WTC11 (cell line): ENCODE data around the gene MAP3K6. TPM values are rescaled to one million over a fixed set of nuclear protein-coding genes. Genes with fewer than 3 reads are reported as not detected.

Source experiments
- ATAC-seq: fragments of 200-7000 bp; cut with Tn5 transposase; 2 replicates; pipeline ENCODE4 v1.10.0; 2021; ENCODE audit warnings: mild to moderate bottlenecking, moderate library complexity
- CTCF ChIA-PET: fragments of 300-600 bp; sonication (Branson Sonifier 250); formaldehyde crosslinking; loops from one replicate; lab custom pipeline; 2021; ENCODE audit warnings: antibody characterized with exemption; lab: Charles Lee
- POLR2A ChIA-PET: fragments of 350-600 bp; sonication (Branson Sonifier 250); formaldehyde crosslinking; loops from one replicate; lab custom pipeline; 2021; ENCODE audit warnings: antibody characterized with exemption; lab: Charles Lee
- DNase-seq: peaks from one replicate; pipeline ENCODE4 v3.0.0; 2021; ENCODE audit warnings: low spot score
- H3K27ac Mint-ChIP-seq: 2 replicates; pipeline ENCODE4 v1.8.0; 2021; ENCODE audit warnings: mixed read lengths
- H3K27me3 Mint-ChIP-seq: 2 replicates; pipeline ENCODE4 v1.8.0; 2021; ENCODE audit warnings: low read depth, mild to moderate bottlenecking, moderate library complexity, mixed read lengths
- H3K36me3 Mint-ChIP-seq: 2 replicates; pipeline ENCODE4 v1.8.0; 2021; ENCODE audit warnings: mixed read lengths
- H3K4me1 Mint-ChIP-seq: 2 replicates; pipeline ENCODE4 v1.8.0; 2022; ENCODE audit warnings: mixed read lengths
- H3K4me3 Mint-ChIP-seq: 2 replicates; pipeline ENCODE4 v1.8.0; 2021; ENCODE audit warnings: mild to moderate bottlenecking, moderate library complexity, mixed read lengths
- H3K9me3 Mint-ChIP-seq: 2 replicates; pipeline ENCODE4 v1.8.0; 2021; ENCODE audit warnings: mixed read lengths
- ETV6 ChIP-seq: sonication (generic); formaldehyde crosslinking; IDR thresholded peaks from 2 replicates; pipeline ENCODE4 v1.8.1; 2022; ENCODE audit warnings: mild to moderate bottlenecking, missing genetic modification reagents
- IRF1 ChIP-seq: sonication (generic); formaldehyde crosslinking; IDR thresholded peaks from 2 replicates; pipeline ENCODE4 v1.8.0; 2023; ENCODE audit warnings: missing genetic modification reagents
- RORB ChIP-seq: fragments of 250-450 bp; sonication (Bioruptor Pico); IDR thresholded peaks from 2 replicates; pipeline ENCODE4 v1.9.0; 2021; ENCODE audit warnings: mild to moderate bottlenecking
- ZBTB21 ChIP-seq: sonication (generic); formaldehyde crosslinking; IDR thresholded peaks from 2 replicates; pipeline ENCODE4 v1.8.1; 2023; ENCODE audit warnings: mild to moderate bottlenecking, missing genetic modification reagents, borderline replicate concordance
- ZNF121 ChIP-seq: sonication (generic); formaldehyde crosslinking; IDR thresholded peaks from 2 replicates; pipeline ENCODE4 v1.8.0; 2023; ENCODE audit warnings: missing genetic modification reagents
- total RNA-seq: library from RNA; stranded (reverse); gene quantifications from 3 replicates; pipeline ENCODE4 v1.2.3, GENCODE V29; 2021
- TF ChIP-seq, protein P1 (sequence below): fragments of 250-450 bp; sonication (Bioruptor Pico); IDR thresholded peaks from 2 replicates; pipeline ENCODE4 v1.9.0; 2021; ENCODE audit warnings: moderate library complexity, mild to moderate bottlenecking, inconsistent platforms, borderline replicate concordance
- TF ChIP-seq, protein P2 (sequence below): fragments of 200-600 bp; IDR thresholded peaks from 2 replicates; pipeline ENCODE4 v1.8.0; 2022; ENCODE audit warnings: antibody characterized with exemption
- TF ChIP-seq, protein P3 (sequence below): sonication (generic); formaldehyde crosslinking; IDR thresholded peaks from 2 replicates; pipeline ENCODE4 v1.8.0; 2023; ENCODE audit warnings: missing genetic modification reagents, mild to moderate bottlenecking, borderline replicate concordance
- TF ChIP-seq, protein P4 (sequence below): sonication (generic); formaldehyde crosslinking; IDR thresholded peaks from 2 replicates; pipeline ENCODE4 v1.8.0; 2022; ENCODE audit warnings: mild to moderate bottlenecking, missing genetic modification reagents

The MAP3K6 gene
- total RNA-seq, 1 experiment from 2014 or later: 15.0 TPM

GRCh38 chr1:27364696-27365371 is 1.9 kb downstream of the MAP3K6 start:
- Mint-ChIP-seq H3K27ac (no peak overlapping the region), H3K9me3 (no peaks in the 10 kb centered on the region), H3K4me1 (peaks cover 28% of the 10 kb centered on the region), H3K27me3 (peaks cover 39% of the 10 kb centered on the region), H3K36me3 (no peaks in the 10 kb centered on the region), H3K4me3 (peak overlapping the region; percentile 84; the same call in 1 of the 2 replicates)
- no peak for DNase-seq
- TF ChIP-seq ZBTB21 (no peak), RORB (CRISPR knock-in tag) (no peak), IRF1 (no peak)
- TF ChIP-seq, protein P1, sequence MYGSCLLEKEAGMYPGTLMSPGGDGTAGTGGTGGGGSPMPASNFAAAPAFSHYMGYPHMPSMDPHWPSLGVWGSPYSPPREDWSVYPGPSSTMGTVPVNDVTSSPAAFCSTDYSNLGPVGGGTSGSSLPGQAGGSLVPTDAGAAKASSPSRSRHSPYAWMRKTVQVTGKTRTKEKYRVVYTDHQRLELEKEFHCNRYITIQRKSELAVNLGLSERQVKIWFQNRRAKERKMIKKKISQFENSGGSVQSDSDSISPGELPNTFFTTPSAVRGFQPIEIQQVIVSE (CRISPR knock-in tag): no peak
- TF ChIP-seq, protein P2, sequence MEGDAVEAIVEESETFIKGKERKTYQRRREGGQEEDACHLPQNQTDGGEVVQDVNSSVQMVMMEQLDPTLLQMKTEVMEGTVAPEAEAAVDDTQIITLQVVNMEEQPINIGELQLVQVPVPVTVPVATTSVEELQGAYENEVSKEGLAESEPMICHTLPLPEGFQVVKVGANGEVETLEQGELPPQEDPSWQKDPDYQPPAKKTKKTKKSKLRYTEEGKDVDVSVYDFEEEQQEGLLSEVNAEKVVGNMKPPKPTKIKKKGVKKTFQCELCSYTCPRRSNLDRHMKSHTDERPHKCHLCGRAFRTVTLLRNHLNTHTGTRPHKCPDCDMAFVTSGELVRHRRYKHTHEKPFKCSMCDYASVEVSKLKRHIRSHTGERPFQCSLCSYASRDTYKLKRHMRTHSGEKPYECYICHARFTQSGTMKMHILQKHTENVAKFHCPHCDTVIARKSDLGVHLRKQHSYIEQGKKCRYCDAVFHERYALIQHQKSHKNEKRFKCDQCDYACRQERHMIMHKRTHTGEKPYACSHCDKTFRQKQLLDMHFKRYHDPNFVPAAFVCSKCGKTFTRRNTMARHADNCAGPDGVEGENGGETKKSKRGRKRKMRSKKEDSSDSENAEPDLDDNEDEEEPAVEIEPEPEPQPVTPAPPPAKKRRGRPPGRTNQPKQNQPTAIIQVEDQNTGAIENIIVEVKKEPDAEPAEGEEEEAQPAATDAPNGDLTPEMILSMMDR: no peak
- ATAC-seq: no peak
- ChIA-PET POLR2A (interaction anchor here (0.6 to 4.1 kb wide), 11 partner anchors 14 to 235 kb away, joined by 3 to 29 read pairs (median 4); partner anchors contain the start of genes CD164L2 and SYTL1), CTCF (interaction anchor here (0.8 to 8.7 kb wide), 26 partner anchors 11 to 320 kb away, joined by 3 to 258 read pairs (median 8); partner anchors contain the start of genes CD164L2, IFI6 and SYTL1)

- ATAC-seq (no peak), DNase-seq (no peak)
- Mint-ChIP-seq H3K27me3 (peaks cover 44% of the 10 kb centered on the region), H3K4me1 (peaks cover 32% of the 10 kb centered on the region), H3K36me3 (no peaks in the 10 kb centered on the region), H3K4me3 (no peak overlapping the region), H3K27ac (peak overlapping the region; percentile 71), H3K9me3 (no peaks in the 10 kb centered on the region)
- TF ChIP-seq, protein P1 (CRISPR knock-in tag): no peak
- TF ChIP-seq ETV6 (CRISPR knock-in tag) (no peak), ZNF121 (CRISPR knock-in tag) (no peak)
- TF ChIP-seq, protein P3, sequence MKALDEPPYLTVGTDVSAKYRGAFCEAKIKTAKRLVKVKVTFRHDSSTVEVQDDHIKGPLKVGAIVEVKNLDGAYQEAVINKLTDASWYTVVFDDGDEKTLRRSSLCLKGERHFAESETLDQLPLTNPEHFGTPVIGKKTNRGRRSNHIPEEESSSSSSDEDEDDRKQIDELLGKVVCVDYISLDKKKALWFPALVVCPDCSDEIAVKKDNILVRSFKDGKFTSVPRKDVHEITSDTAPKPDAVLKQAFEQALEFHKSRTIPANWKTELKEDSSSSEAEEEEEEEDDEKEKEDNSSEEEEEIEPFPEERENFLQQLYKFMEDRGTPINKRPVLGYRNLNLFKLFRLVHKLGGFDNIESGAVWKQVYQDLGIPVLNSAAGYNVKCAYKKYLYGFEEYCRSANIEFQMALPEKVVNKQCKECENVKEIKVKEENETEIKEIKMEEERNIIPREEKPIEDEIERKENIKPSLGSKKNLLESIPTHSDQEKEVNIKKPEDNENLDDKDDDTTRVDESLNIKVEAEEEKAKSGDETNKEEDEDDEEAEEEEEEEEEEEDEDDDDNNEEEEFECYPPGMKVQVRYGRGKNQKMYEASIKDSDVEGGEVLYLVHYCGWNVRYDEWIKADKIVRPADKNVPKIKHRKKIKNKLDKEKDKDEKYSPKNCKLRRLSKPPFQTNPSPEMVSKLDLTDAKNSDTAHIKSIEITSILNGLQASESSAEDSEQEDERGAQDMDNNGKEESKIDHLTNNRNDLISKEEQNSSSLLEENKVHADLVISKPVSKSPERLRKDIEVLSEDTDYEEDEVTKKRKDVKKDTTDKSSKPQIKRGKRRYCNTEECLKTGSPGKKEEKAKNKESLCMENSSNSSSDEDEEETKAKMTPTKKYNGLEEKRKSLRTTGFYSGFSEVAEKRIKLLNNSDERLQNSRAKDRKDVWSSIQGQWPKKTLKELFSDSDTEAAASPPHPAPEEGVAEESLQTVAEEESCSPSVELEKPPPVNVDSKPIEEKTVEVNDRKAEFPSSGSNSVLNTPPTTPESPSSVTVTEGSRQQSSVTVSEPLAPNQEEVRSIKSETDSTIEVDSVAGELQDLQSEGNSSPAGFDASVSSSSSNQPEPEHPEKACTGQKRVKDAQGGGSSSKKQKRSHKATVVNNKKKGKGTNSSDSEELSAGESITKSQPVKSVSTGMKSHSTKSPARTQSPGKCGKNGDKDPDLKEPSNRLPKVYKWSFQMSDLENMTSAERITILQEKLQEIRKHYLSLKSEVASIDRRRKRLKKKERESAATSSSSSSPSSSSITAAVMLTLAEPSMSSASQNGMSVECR (CRISPR knock-in tag): no peak
- TF ChIP-seq, protein P4, sequence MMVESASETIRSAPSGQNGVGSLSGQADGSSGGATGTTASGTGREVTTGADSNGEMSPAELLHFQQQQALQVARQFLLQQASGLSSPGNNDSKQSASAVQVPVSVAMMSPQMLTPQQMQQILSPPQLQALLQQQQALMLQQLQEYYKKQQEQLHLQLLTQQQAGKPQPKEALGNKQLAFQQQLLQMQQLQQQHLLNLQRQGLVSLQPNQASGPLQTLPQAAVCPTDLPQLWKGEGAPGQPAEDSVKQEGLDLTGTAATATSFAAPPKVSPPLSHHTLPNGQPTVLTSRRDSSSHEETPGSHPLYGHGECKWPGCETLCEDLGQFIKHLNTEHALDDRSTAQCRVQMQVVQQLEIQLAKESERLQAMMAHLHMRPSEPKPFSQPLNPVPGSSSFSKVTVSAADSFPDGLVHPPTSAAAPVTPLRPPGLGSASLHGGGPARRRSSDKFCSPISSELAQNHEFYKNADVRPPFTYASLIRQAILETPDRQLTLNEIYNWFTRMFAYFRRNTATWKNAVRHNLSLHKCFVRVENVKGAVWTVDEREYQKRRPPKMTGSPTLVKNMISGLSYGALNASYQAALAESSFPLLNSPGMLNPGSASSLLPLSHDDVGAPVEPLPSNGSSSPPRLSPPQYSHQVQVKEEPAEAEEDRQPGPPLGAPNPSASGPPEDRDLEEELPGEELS (CRISPR knock-in tag): 0 out of 2 replicates have a peak, but pooled peaks have one; percentile 20
- ChIA-PET CTCF (interaction anchor here (1.5 to 4.3 kb wide), 5 partner anchors 31 to 308 kb away, joined by 3 to 50 read pairs (median 20); partner anchors contain the start of gene IFI6), POLR2A (interaction anchor here (4.1 kb wide), 1 partner anchor 13 kb away, joined by 29 read pairs; no protein-coding TSS in a partner anchor)
Measured at GRCh38 chr1:27363766-27364695, 2.7 kb downstream of the MAP3K6 start.
